ENCODE data around the gene TCL1A. TPM values are rescaled to one million over a fixed set of nuclear protein-coding genes. Genes with fewer than 3 reads are reported as not detected.
"Not testable (repeated sequence)": the region's sequence is repeated elsewhere in the genome, so short reads cannot be mapped to it uniquely, and the experiment has no call there.

The TCL1A gene
- total RNA-seq, result 0.74 TPM
- 10 to 100 TPM in 1 of 4 donors, 1 to 10 TPM in 2, under 1 TPM in 1; 0.44 to 12.5 (median 2.0) TPM for polyA plus RNA-seq

- H3K4me1 ChIP-seq (ENCODE audit: control insufficient read depth, insufficient read depth, low read length, poor library complexity, severe bottlenecking), result no peaks in the 10 kb centered on the region
- Mint-ChIP-seq H3K9me3 (peaks cover 0 to 2% (median 0%) of the 10 kb centered on the region in 7 donors), H3K27me3 (peaks cover 15% of the 10 kb centered on the region), H3K27ac (peak within 1 kb of the TSS in 1 of 3 donors; percentile 26), H3K4me3 (no peak within 1 kb of the TSS), H3K4me1 (no peaks in the 10 kb centered on the region), H3K36me3 (no peaks in the 10 kb centered on the region)
- peaks cover 2% of the 10 kb centered on the region for H3K27me3 ChIP-seq (ENCODE audit: control insufficient read depth, insufficient read depth, low read length)
- no peaks in the 10 kb centered on the region for H3K36me3 ChIP-seq (ENCODE audit: control insufficient read depth, insufficient read depth, low read length)
- no peak within 1 kb of the TSS for H3K27ac ChIP-seq (ENCODE audit: insufficient read depth, low read length, poor library complexity, severe bottlenecking)
- ATAC-seq (ENCODE audit: low read depth in 2 of 2), result no peak
- no peak within 1 kb of the TSS for H3K4me3 ChIP-seq (ENCODE audit: low read depth, low read length)
- H3K9me3 ChIP-seq (ENCODE audit: control insufficient read depth in 2 of 2, low read length in 2 of 2), result no peaks in the 10 kb centered on the region
- no peak for DNase-seq
Observed at GRCh38 chr14:95713596-95714371, at the start of gene TCL1A. TSS of gene TCL1A (minus strand) at chr14:95714125. CDS start at chr14:95714066, 59 bp downstream.

GRCh38 chr14:95763032-95763431 is 49.1 kb upstream of the TCL1A start:
- H3K4me1 ChIP-seq (ENCODE audit: control insufficient read depth, insufficient read depth, low read length, poor library complexity, severe bottlenecking); H3K4me1 Mint-ChIP-seq; H3K27me3 Mint-ChIP-seq; H3K9me3 ChIP-seq (ENCODE audit: control insufficient read depth in 2 of 2, low read length in 2 of 2); DNase-seq; H3K27me3 ChIP-seq (ENCODE audit: control insufficient read depth, insufficient read depth, low read length); H3K27ac Mint-ChIP-seq; H3K4me3 Mint-ChIP-seq; H3K36me3 ChIP-seq (ENCODE audit: control insufficient read depth, insufficient read depth, low read length); ATAC-seq (ENCODE audit: low read depth in 2 of 2); H3K4me3 ChIP-seq (ENCODE audit: low read depth, low read length); H3K27ac ChIP-seq (ENCODE audit: insufficient read depth, low read length, poor library complexity, severe bottlenecking); H3K36me3 Mint-ChIP-seq; H3K9me3 Mint-ChIP-seq: not testable (repeated sequence)

GRCh38 chr14:95761436-95761835 is 47.5 kb upstream of the TCL1A start:
- ATAC-seq (ENCODE audit: low read depth in 2 of 2), result no peak
- no peaks in the 10 kb centered on the region for H3K4me1 Mint-ChIP-seq

GRCh38 chr14:95760596-95760995 is 46.7 kb upstream of the TCL1A start:
- Histone ChIP-seq H3K27me3 (ENCODE audit: control insufficient read depth, insufficient read depth, low read length) (no peaks in the 10 kb centered on the region), H3K4me1 (ENCODE audit: control insufficient read depth, insufficient read depth, low read length, poor library complexity, severe bottlenecking) (no peaks in the 10 kb centered on the region), H3K36me3 (ENCODE audit: control insufficient read depth, insufficient read depth, low read length) (no peaks in the 10 kb centered on the region), H3K4me3 (ENCODE audit: low read depth, low read length) (no peak overlapping the region), H3K9me3 (ENCODE audit: control insufficient read depth in 2 of 2, low read length in 2 of 2) (no peaks in the 10 kb centered on the region), H3K27ac (ENCODE audit: insufficient read depth, low read length, poor library complexity, severe bottlenecking) (no peak overlapping the region)
- no peaks in the 10 kb centered on the region for H3K4me1 Mint-ChIP-seq
- H3K27me3 Mint-ChIP-seq, result peaks cover 5% of the 10 kb centered on the region
- no peak overlapping the region for H3K4me3 Mint-ChIP-seq
- no peaks in the 10 kb centered on the region for H3K9me3 Mint-ChIP-seq
- H3K36me3 Mint-ChIP-seq, result no peaks in the 10 kb centered on the region
- ATAC-seq (ENCODE audit: low read depth in 2 of 2), result no peak
- no peak for DNase-seq
- no peak overlapping the region for H3K27ac Mint-ChIP-seq

More at GRCh38 chr14:95761436-95761835, 47.5 kb upstream of the TCL1A start:
- Mint-ChIP-seq H3K4me3 (no peak overlapping the region), H3K9me3 (no peaks in the 10 kb centered on the region), H3K27ac (no peak overlapping the region), H3K36me3 (no peaks in the 10 kb centered on the region), H3K27me3 (peaks cover 5% of the 10 kb centered on the region)
- Histone ChIP-seq H3K4me3 (ENCODE audit: low read depth, low read length) (no peak overlapping the region), H3K36me3 (ENCODE audit: control insufficient read depth, insufficient read depth, low read length) (no peaks in the 10 kb centered on the region), H3K9me3 (ENCODE audit: control insufficient read depth in 2 of 2, low read length in 2 of 2) (no peaks in the 10 kb centered on the region), H3K4me1 (ENCODE audit: control insufficient read depth, insufficient read depth, low read length, poor library complexity, severe bottlenecking) (no peaks in the 10 kb centered on the region), H3K27me3 (ENCODE audit: control insufficient read depth, insufficient read depth, low read length) (no peaks in the 10 kb centered on the region), H3K27ac (ENCODE audit: insufficient read depth, low read length, poor library complexity, severe bottlenecking) (no peak overlapping the region)
- no peak for DNase-seq

GRCh38 chr14:95759941-95760340 is 46.0 kb upstream of the TCL1A start:
- H3K27me3 ChIP-seq (ENCODE audit: control insufficient read depth, insufficient read depth, low read length), result no peaks in the 10 kb centered on the region
- ATAC-seq (ENCODE audit: low read depth in 2 of 2) (no peak), DNase-seq (no peak)
- no peak overlapping the region for H3K4me3 Mint-ChIP-seq
- peaks cover 5% of the 10 kb centered on the region for H3K27me3 Mint-ChIP-seq
- H3K4me1 Mint-ChIP-seq, result no peaks in the 10 kb centered on the region
- no peaks in the 10 kb centered on the region for H3K36me3 ChIP-seq (ENCODE audit: control insufficient read depth, insufficient read depth, low read length)
- no peaks in the 10 kb centered on the region for H3K9me3 ChIP-seq (ENCODE audit: control insufficient read depth in 2 of 2, low read length in 2 of 2)
- no peak overlapping the region for H3K27ac Mint-ChIP-seq
- no peak overlapping the region for H3K27ac ChIP-seq (ENCODE audit: insufficient read depth, low read length, poor library complexity, severe bottlenecking)
- no peaks in the 10 kb centered on the region for H3K9me3 Mint-ChIP-seq
- H3K4me3 ChIP-seq (ENCODE audit: low read depth, low read length), result no peak overlapping the region
- H3K36me3 Mint-ChIP-seq, result no peaks in the 10 kb centered on the region
- H3K4me1 ChIP-seq (ENCODE audit: control insufficient read depth, insufficient read depth, low read length, poor library complexity, severe bottlenecking), result no peaks in the 10 kb centered on the region

- H3K36me3 Mint-ChIP-seq, result no peaks in the 10 kb centered on the region
- no peak for ATAC-seq (ENCODE audit: low read depth in 2 of 2)
Observed at GRCh38 chr14:95758331-95758730, 44.4 kb upstream of the TCL1A start.

GRCh38 chr14:95756751-95757150 is 42.8 kb upstream of the TCL1A start:
- Histone ChIP-seq H3K27ac (ENCODE audit: insufficient read depth, low read length, poor library complexity, severe bottlenecking) (no peak overlapping the region), H3K36me3 (ENCODE audit: control insufficient read depth, insufficient read depth, low read length) (no peaks in the 10 kb centered on the region), H3K9me3 (ENCODE audit: control insufficient read depth in 2 of 2, low read length in 2 of 2) (no peaks in the 10 kb centered on the region), H3K4me3 (ENCODE audit: low read depth, low read length) (no peak overlapping the region), H3K27me3 (ENCODE audit: control insufficient read depth, insufficient read depth, low read length) (peaks cover 2% of the 10 kb centered on the region), H3K4me1 (ENCODE audit: control insufficient read depth, insufficient read depth, low read length, poor library complexity, severe bottlenecking) (no peaks in the 10 kb centered on the region)
- Mint-ChIP-seq H3K27ac (no peak overlapping the region), H3K36me3 (no peaks in the 10 kb centered on the region), H3K4me3 (no peak overlapping the region), H3K4me1 (no peaks in the 10 kb centered on the region), H3K27me3 (peaks cover 5% of the 10 kb centered on the region), H3K9me3 (peaks cover 0 to 1% (median 0%) of the 10 kb centered on the region in 7 donors)
- DNase-seq (no peak), ATAC-seq (ENCODE audit: low read depth in 2 of 2) (no peak)

More at GRCh38 chr14:95758331-95758730, 44.4 kb upstream of the TCL1A start:
- Mint-ChIP-seq H3K27me3 (peaks cover 5% of the 10 kb centered on the region), H3K4me1 (no peaks in the 10 kb centered on the region), H3K27ac (no peak overlapping the region), H3K4me3 (no peak overlapping the region), H3K9me3 (peaks cover 0 to 1% (median 0%) of the 10 kb centered on the region in 7 donors)
- no peak overlapping the region for H3K4me3 ChIP-seq (ENCODE audit: low read depth, low read length)
- no peaks in the 10 kb centered on the region for H3K27me3 ChIP-seq (ENCODE audit: control insufficient read depth, insufficient read depth, low read length)
- H3K36me3 ChIP-seq (ENCODE audit: control insufficient read depth, insufficient read depth, low read length), result no peaks in the 10 kb centered on the region
- no peaks in the 10 kb centered on the region for H3K4me1 ChIP-seq (ENCODE audit: control insufficient read depth, insufficient read depth, low read length, poor library complexity, severe bottlenecking)
- no peak for DNase-seq
- H3K9me3 ChIP-seq (ENCODE audit: control insufficient read depth in 2 of 2, low read length in 2 of 2), result no peaks in the 10 kb centered on the region
- no peak overlapping the region for H3K27ac ChIP-seq (ENCODE audit: insufficient read depth, low read length, poor library complexity, severe bottlenecking)

GRCh38 chr14:95756127-95756526 is 42.2 kb upstream of the TCL1A start:
- H3K27me3 Mint-ChIP-seq, result peaks cover 4% of the 10 kb centered on the region

More at GRCh38 chr14:95756127-95756526, 42.2 kb upstream of the TCL1A start:
- no peaks in the 10 kb centered on the region for H3K9me3 ChIP-seq (ENCODE audit: control insufficient read depth in 2 of 2, low read length in 2 of 2)
- H3K4me1 ChIP-seq (ENCODE audit: control insufficient read depth, insufficient read depth, low read length, poor library complexity, severe bottlenecking), result no peaks in the 10 kb centered on the region
- ATAC-seq (ENCODE audit: low read depth in 2 of 2) (no peak), DNase-seq (no peak)
- H3K4me3 ChIP-seq (ENCODE audit: low read depth, low read length), result no peak overlapping the region
- H3K36me3 ChIP-seq (ENCODE audit: control insufficient read depth, insufficient read depth, low read length), result no peaks in the 10 kb centered on the region
- peaks cover 5% of the 10 kb centered on the region for H3K27me3 ChIP-seq (ENCODE audit: control insufficient read depth, insufficient read depth, low read length)
- H3K36me3 Mint-ChIP-seq, result no peaks in the 10 kb centered on the region
- no peak overlapping the region for H3K27ac Mint-ChIP-seq
- peaks cover 0 to 1% (median 0%) of the 10 kb centered on the region in 7 donors for H3K9me3 Mint-ChIP-seq
- no peak overlapping the region for H3K27ac ChIP-seq (ENCODE audit: insufficient read depth, low read length, poor library complexity, severe bottlenecking)
- H3K4me3 Mint-ChIP-seq, result no peak overlapping the region
- no peaks in the 10 kb centered on the region for H3K4me1 Mint-ChIP-seq
